HepG2 (cell line): ENCODE results near the gene EEIG1. TPM values are rescaled to one million over a fixed set of nuclear protein-coding genes. Genes with fewer than 3 reads are reported as not detected.
A peak's percentile ranks its signal among the peaks of the same experiment; 100 is the strongest.

ENCODE experiments used
- ATAC-seq: fragments of 200-7000 bp; cut with Tn5 transposase; 3 replicates; pipeline ENCODE4 v1.9.1; 2020; ENCODE audit warnings: mild to moderate bottlenecking, moderate library complexity
- BruUV-seq: library from RNA; stranded (reverse); fragments of 400-500 nt; replicated peaks from 2 replicates; lab custom pipeline; 2021; lab: Mats Ljungman, UMichigan
- CTCF ChIA-PET: fragments of 300-600 bp; formaldehyde crosslinking; extraction: SDS; loops from one replicate; lab custom pipeline; 2021; ENCODE audit warnings: low total read pairs, inconsistent platforms, low intra/inter-chr PET ratio; lab: Yijun Ruan, JAX
- POLR2A ChIA-PET: fragments of 350-600 bp; sonication (Branson Sonifier 250); formaldehyde crosslinking; loops from one replicate; lab custom pipeline; 2020; ENCODE audit warnings: antibody characterized with exemption, inconsistent platforms; lab: Yijun Ruan, JAX
- DNase-seq: peaks from one replicate; pipeline ENCODE4 v3.0.0-alpha.2; 2015; ENCODE audit warnings: low spot score
- FAIRE-seq: peaks from 3 replicates; lab custom pipeline; 2011; peaks lifted over from hg19 to GRCh38; lab: Jason Lieb, UNC
- H2AFZ ChIP-seq: one replicate; pipeline ENCODE4 v1.6.1; 2011; ENCODE audit warnings: low read length, inconsistent platforms
- H3K27ac ChIP-seq: fragments of 300-600 bp; 3 replicates; pipeline ENCODE4 v1.8.0; 2011; ENCODE audit warnings: mixed run types, mild to moderate bottlenecking, mixed read lengths, low read length, inconsistent platforms; ENCODE audit not compliant: insufficient read depth; ENCODE audit errors: extremely low read length
- H3K27me3 ChIP-seq, 2 experiments: fragments of 200-600 bp in 1 of 2; 2 replicates in 1 of 2; 3 replicates in 1 of 2; pipeline versions ENCODE4 v1.6.0 to v1.8.0; 2011; ENCODE audit warnings: low read length in 2 of 2, mild to moderate bottlenecking in 2 of 2, moderate library complexity in 2 of 2, inconsistent platforms in 1 of 2; ENCODE audit not compliant: insufficient read depth in 2 of 2, control insufficient read depth in 1 of 2
- H3K36me3 ChIP-seq, 2 experiments: fragments of 200-600 bp in 1 of 2; replicated peaks in 1 of 2; 2 replicates in 1 of 2; 3 replicates in 1 of 2; pipeline versions ENCODE4 v1.5.1 to v1.8.0; 2011; ENCODE audit warnings: low read length in 2 of 2, inconsistent platforms in 1 of 2; ENCODE audit not compliant: insufficient read depth in 2 of 2, control insufficient read depth in 1 of 2
- H3K4me1 ChIP-seq: 2 replicates; pipeline ENCODE4 v1.5.1; 2012; ENCODE audit warnings: low read length, inconsistent platforms; ENCODE audit not compliant: insufficient read depth
- H3K4me2 ChIP-seq: 2 replicates; pipeline ENCODE4 v1.6.0; 2011; ENCODE audit warnings: low read depth, low read length, inconsistent platforms
- H3K4me3 ChIP-seq, 3 experiments: fragments of 200-600 bp in 1 of 3; sonication (generic), shearing (Covaris generic) in 1 of 3; replicated peaks in 1 of 3; 2 replicates each; pipeline ENCODE4 v1.5.1; 2011 to 2016; ENCODE audit warnings: low read length in 3 of 3, inconsistent platforms in 2 of 3, low read depth in 2 of 3, mild to moderate bottlenecking in 2 of 3, control low read depth in 1 of 3, mixed read lengths in 1 of 3; ENCODE audit not compliant: insufficient read depth in 1 of 3
- H3K79me2 ChIP-seq: one replicate; pipeline ENCODE4 v1.6.1; 2011; ENCODE audit warnings: low read length, inconsistent platforms; ENCODE audit not compliant: insufficient read depth
- H3K9ac ChIP-seq: 2 replicates; pipeline ENCODE4 v1.6.0; 2011; ENCODE audit warnings: mild to moderate bottlenecking, low read depth, low read length, inconsistent platforms; ENCODE audit not compliant: insufficient read depth
- H3K9me3 ChIP-seq: 2 replicates; pipeline ENCODE4 v1.5.1; 2012; ENCODE audit warnings: mild to moderate bottlenecking, low read length
- H4K20me1 ChIP-seq: 2 replicates; pipeline ENCODE4 v1.6.0; 2011; ENCODE audit warnings: inconsistent platforms, mild to moderate bottlenecking, low read length, moderate library complexity; ENCODE audit not compliant: insufficient read depth
- ATF2 ChIP-seq: sonication (generic); formaldehyde crosslinking; IDR thresholded peaks from 2 replicates; pipeline ENCODE4 v1.4.0; 2020; ENCODE audit warnings: missing genetic modification reagents
- KDM5B ChIP-seq: sonication (generic); formaldehyde crosslinking; IDR thresholded peaks from 2 replicates; pipeline ENCODE4 v1.4.0; 2020; ENCODE audit warnings: missing genetic modification reagents, mild to moderate bottlenecking, borderline replicate concordance
- NFE2L2 ChIP-seq: fragments of 150-350 bp; IDR thresholded peaks from 2 replicates; pipeline ENCODE4 v1.6.1; 2014; ENCODE audit warnings: low read length
- SPEN ChIP-seq: sonication (generic); formaldehyde crosslinking; IDR thresholded peaks from 2 replicates; pipeline ENCODE4 v1.5.1; 2020; ENCODE audit warnings: low read depth, mild to moderate bottlenecking, missing genetic modification reagents
- XBP1 ChIP-seq: sonication (generic); formaldehyde crosslinking; IDR thresholded peaks from 2 replicates; pipeline ENCODE4 v1.5.0; 2020; ENCODE audit warnings: missing genetic modification reagents
- ZBTB10 ChIP-seq: sonication (generic); formaldehyde crosslinking; IDR thresholded peaks from 2 replicates; pipeline ENCODE4 v1.4.0; 2020; ENCODE audit warnings: missing genetic modification reagents, borderline replicate concordance
- ZIK1 ChIP-seq: sonication (generic); formaldehyde crosslinking; IDR thresholded peaks from 2 replicates; pipeline ENCODE4 v1.5.0; 2020; ENCODE audit warnings: mild to moderate bottlenecking, low read depth, missing genetic modification reagents, borderline replicate concordance
- ZKSCAN1 ChIP-seq: fragments of 150-350 bp; IDR thresholded peaks from 2 replicates; pipeline ENCODE4 v1.6.1; 2014; ENCODE audit warnings: low read length
- ZNF556 ChIP-seq: sonication (generic); formaldehyde crosslinking; IDR thresholded peaks from 2 replicates; pipeline ENCODE4 v1.4.0; 2020; ENCODE audit warnings: mild to moderate bottlenecking, missing genetic modification reagents, borderline replicate concordance
- WGBS: methylation state at CpG from one replicate; pipeline ENCODE4 v1.1.6; 2017; ENCODE audit warnings: low lambda C conversion rate; 5-methylcytosine and 5-hydroxymethylcytosine counted together
- in situ Hi-C: cut with HindIII; loops from 2 replicates; pipeline ENCODE4 v1.10.0; 2017; ENCODE audit warnings: low pct_unique_long_range_greater_than_20kb; ENCODE audit not compliant: extremely low pct_ligation_motif_present
- intact Hi-C: fragments of 100-400 bp; cut with micrococcal nuclease; formaldehyde crosslinking; loops from one replicate; pipeline ENCODE4 v1.10.0; 2022; ENCODE audit not compliant: unreplicated experiment
- polyA plus RNA-seq, 8 experiments: library from polyadenylated mRNA; depleted of rRNA in 3 of 8; stranded (reverse) in 7 of 8; unstranded in 1 of 8; fragments of >200 nt; fragmentation: Illumina TruSeq in 4 of 8; extraction: Trizol in 4 of 8; gene quantifications; 2 replicates each; pipeline versions ENCODE4 v1.2.1 to v1.2.3, GENCODE V29; 2011 to 2016; ENCODE audit warnings: low read depth in 4 of 8, missing spikeins in 1 of 8, mixed read lengths in 1 of 8; ENCODE audit not compliant: insufficient read depth in 1 of 8
- total RNA-seq, 5 experiments: library from RNA; depleted of rRNA; stranded (reverse); fragments of >200 nt; fragmentation: Illumina TruSeq; extraction: Trizol; gene quantifications; 2 replicates each; pipeline ENCODE4 v1.2.3, GENCODE V29; 2016; ENCODE audit warnings: low read depth in 1 of 5
- TF ChIP-seq, protein P1 (sequence below): sonication (generic); formaldehyde crosslinking; IDR thresholded peaks from 2 replicates; pipeline ENCODE4 v1.4.0; 2020; ENCODE audit warnings: missing genetic modification reagents

The EEIG1 gene
- total and polyA plus RNA-seq, 2 of the 13 experiments (the other 11 are each of a cell fraction or from before 2014, with no cell fraction given) = 16.6 to 25.2 TPM

DNA sequence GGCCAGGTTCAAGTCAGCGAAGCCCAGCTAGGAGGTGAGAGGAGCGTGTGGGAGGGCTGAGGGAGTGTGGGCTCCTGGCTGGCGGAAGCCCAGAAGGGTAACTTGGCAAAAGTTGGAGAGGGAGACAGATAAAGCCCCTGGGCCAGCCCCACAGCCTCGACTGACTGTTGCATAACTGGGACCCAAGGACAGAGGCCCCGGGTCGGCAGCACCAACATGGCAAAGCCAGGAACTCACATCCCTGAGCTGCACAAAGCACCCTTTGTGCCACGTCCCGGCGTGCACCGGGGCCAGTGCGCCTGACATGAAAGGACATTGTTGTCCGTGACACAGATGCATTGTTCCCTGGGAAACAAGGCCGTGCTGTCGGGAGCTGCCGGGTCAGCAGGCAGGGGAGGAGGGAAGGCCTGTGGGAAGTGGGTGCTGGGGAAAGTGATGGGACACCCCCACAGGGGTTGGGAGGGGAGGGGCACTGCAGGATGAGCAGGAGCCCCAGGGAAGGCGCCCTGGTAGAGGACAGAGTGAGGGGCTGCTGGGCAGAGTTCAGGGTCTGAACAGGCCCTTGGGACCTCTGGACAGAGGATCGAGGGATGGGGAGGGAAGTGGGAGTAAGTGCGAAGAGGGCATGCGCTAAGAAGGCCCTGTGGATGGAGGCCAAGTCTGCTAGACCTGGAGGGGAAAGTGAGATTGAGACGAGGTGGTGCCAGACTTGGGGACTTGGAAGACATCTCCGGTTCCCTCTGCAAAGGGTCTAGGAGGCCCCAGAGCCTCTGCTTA lies 30.1 kb downstream of the EEIG1 start:
- Histone ChIP-seq H3K4me3 (peak overlapping the region; percentile 54 to 74 (median 57); a peak in 5 of 6 replicates), H4K20me1 (no peaks in the 10 kb centered on the region; the same call in 1 of the 2 replicates), H3K9me3 (no peaks in the 10 kb centered on the region), H3K27ac (peak overlapping the region; percentile 96), H3K4me1 (peaks cover 99% of the 10 kb centered on the region), H3K9ac (peak overlapping the region; percentile 82), H3K27me3 (no peaks in the 10 kb centered on the region; a peak in 1 of 5 replicates), H3K4me2 (peak overlapping the region; percentile 95), H3K36me3 (peaks cover 8 to 18% of the 10 kb centered on the region in 2 experiments; a peak in 4 of 5 replicates), H3K79me2 (peaks cover 75% of the 10 kb centered on the region), H2AFZ (no peak overlapping the region)
- 5% methylated on average over 15 of the region's 21 CpGs for WGBS
- FAIRE-seq (peak; percentile 98), DNase-seq (peak; percentile 98), ATAC-seq (peak; percentile 80)
- ChIA-PET CTCF (no interaction called here), POLR2A (interaction anchor here (0.7 to 3.1 kb wide), 17 partner anchors 10 to 554 kb away, joined by 3 to 13 read pairs (median 4); partner anchors contain the start of genes NAIF1 and SLC2A8)
- in situ Hi-C loops = no loop called here
- intact Hi-C loops = no loop called here
- BruUV-seq = no TSS peak
- peak; percentile 93 for TF ChIP-seq ZBTB10 (CRISPR knock-in tag)
- no peak for TF ChIP-seq XBP1
- TF ChIP-seq, protein P1, sequence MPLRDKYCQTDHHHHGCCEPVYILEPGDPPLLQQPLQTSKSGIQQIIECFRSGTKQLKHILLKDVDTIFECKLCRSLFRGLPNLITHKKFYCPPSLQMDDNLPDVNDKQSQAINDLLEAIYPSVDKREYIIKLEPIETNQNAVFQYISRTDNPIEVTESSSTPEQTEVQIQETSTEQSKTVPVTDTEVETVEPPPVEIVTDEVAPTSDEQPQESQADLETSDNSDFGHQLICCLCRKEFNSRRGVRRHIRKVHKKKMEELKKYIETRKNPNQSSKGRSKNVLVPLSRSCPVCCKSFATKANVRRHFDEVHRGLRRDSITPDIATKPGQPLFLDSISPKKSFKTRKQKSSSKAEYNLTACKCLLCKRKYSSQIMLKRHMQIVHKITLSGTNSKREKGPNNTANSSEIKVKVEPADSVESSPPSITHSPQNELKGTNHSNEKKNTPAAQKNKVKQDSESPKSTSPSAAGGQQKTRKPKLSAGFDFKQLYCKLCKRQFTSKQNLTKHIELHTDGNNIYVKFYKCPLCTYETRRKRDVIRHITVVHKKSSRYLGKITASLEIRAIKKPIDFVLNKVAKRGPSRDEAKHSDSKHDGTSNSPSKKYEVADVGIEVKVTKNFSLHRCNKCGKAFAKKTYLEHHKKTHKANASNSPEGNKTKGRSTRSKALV (CRISPR knock-in tag) = no peak
- TF ChIP-seq ZNF556 (CRISPR knock-in tag) = peak; percentile 38; the same call in 1 of the 2 replicates
- TF ChIP-seq ZKSCAN1 = no peak
- no peak; the same call in none of the 2 replicates for TF ChIP-seq KDM5B (CRISPR knock-in tag)
- TF ChIP-seq ATF2 (CRISPR knock-in tag) = peak; percentile 26; the same call in 1 of the 2 replicates
- peak; percentile 93; the same call in 1 of the 2 replicates for TF ChIP-seq SPEN (CRISPR knock-in tag)
- no peak for TF ChIP-seq NFE2L2
- TF ChIP-seq ZIK1 (CRISPR knock-in tag) = 0 out of 2 replicates have a peak, but pooled peaks have one; percentile 71
